GM12864 (cell line): Measurements from ENCODE around the gene TMEM132E.

Experiments
- DNase-seq: peaks from one replicate; pipeline ENCODE4 v3.0.0-alpha.2; 2011; ENCODE audit warnings: low read depth
- H3K4me3 ChIP-seq: 2 replicates; pipeline ENCODE4 v1.5.1; 2011; ENCODE audit warnings: mild to moderate bottlenecking, low read depth, low read length, control low read depth
- CTCF ChIP-seq: IDR thresholded peaks from 2 replicates; pipeline ENCODE4 v1.5.1; 2011; ENCODE audit warnings: low read depth, mild to moderate bottlenecking, moderate library complexity, low read length, control low read depth, inconsistent platforms; ENCODE audit errors: missing control alignments

The TMEM132E gene

GRCh38 chr17:34613064-34614019, 34.0 kb downstream of the TMEM132E start:
- TF ChIP-seq CTCF, result no peak
- no peak overlapping the region for H3K4me3 ChIP-seq
- no peak for DNase-seq

- no peak overlapping the region for H3K4me3 ChIP-seq
- DNase-seq, result no peak
- no peak for TF ChIP-seq CTCF
Observed at GRCh38 chr17:34614698-34615097, 35.3 kb downstream of the TMEM132E start.

- no peak for DNase-seq
- TF ChIP-seq CTCF, result no peak
- H3K4me3 ChIP-seq, result no peak overlapping the region
Observed at GRCh38 chr17:34615326-34615725, 35.9 kb downstream of the TMEM132E start.

- no peak for DNase-seq
- no peak overlapping the region for H3K4me3 ChIP-seq
- no peak for TF ChIP-seq CTCF
Observed at GRCh38 chr17:34616148-34616547, 36.8 kb downstream of the TMEM132E start.

GRCh38 chr17:34617398-34617797, 38.0 kb downstream of the TMEM132E start:
- no peak for DNase-seq

GRCh38 chr17:34619687-34620217, 40.4 kb downstream of the TMEM132E start:
- TF ChIP-seq CTCF, result no peak
- no peak for DNase-seq
- no peak overlapping the region for H3K4me3 ChIP-seq

More at GRCh38 chr17:34617398-34617797, 38.0 kb downstream of the TMEM132E start:
- TF ChIP-seq CTCF, result no peak
- no peak overlapping the region for H3K4me3 ChIP-seq
